Measurements from ENCODE around the gene ACTL7A.

Gene ACTL7A

GRCh38 chr9:108830272-108830671 lies 31.8 kb upstream of the ACTL7A start:
- DNase-seq (ENCODE audit: low read depth): no peak
- no peak for TF ChIP-seq CTCF (IDR thresholded peaks at IDR 0.05; ENCODE audit: control insufficient read depth, insufficient read depth, low read depth, low read length, missing control alignments)
- no peak overlapping the region for H3K4me3 ChIP-seq (ENCODE audit: control insufficient read depth, low read depth, low read length)

- DNase-seq (ENCODE audit: low read depth): no peak
- no peak overlapping the region for H3K4me3 ChIP-seq (ENCODE audit: control insufficient read depth, low read depth, low read length)
- no peak for TF ChIP-seq CTCF (IDR thresholded peaks at IDR 0.05; ENCODE audit: control insufficient read depth, insufficient read depth, low read depth, low read length, missing control alignments)
These were observed 30.4 kb upstream of the ACTL7A start for GRCh38 chr9:108831496-108832178.

- no peak for TF ChIP-seq CTCF (IDR thresholded peaks at IDR 0.05; ENCODE audit: control insufficient read depth, insufficient read depth, low read depth, low read length, missing control alignments)
- no peak for DNase-seq (ENCODE audit: low read depth)
- H3K4me3 ChIP-seq (ENCODE audit: control insufficient read depth, low read depth, low read length): no peak overlapping the region
These were observed 29.9 kb upstream of the ACTL7A start for GRCh38 chr9:108832179-108832500.

DNA sequence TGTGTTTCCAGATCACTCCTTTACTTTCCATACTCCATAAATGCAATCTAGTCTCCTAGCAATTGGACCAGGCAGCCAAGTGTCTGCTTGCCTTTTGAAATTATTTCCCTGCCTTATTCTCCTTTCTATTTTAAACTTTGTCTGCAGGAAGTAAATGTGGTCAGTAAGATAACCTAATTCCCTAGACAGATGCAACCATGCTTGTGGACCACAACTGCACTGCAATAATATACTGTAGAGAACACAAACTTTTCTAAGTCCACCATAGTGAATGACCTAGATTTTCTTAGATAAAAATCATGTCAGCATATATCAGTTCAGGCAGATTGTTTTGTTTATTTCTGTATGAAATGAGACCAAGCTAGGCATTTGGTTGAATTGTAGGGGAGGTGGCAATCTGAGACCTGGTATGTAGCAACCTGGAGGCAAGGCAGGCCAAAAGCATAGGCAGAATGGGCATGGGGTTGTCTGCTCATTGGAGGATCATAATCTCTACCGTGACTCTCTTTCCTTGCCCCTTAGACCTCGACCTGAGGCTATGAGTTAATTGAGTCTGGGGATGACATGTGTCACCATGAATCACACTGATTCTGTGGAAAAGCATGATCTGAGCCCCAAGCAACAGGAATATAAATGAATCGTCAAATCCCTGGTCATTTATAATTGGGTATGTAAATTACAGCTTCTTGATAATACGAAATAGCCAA lies 27.0 kb upstream of the ACTL7A start:
- H3K4me3 ChIP-seq (ENCODE audit: control insufficient read depth, low read depth, low read length): no peak overlapping the region
- no peak for TF ChIP-seq CTCF (IDR thresholded peaks at IDR 0.05; ENCODE audit: control insufficient read depth, insufficient read depth, low read depth, low read length, missing control alignments)
- no peak for DNase-seq (ENCODE audit: low read depth)

GRCh38 chr9:108835831-108836230 lies 26.2 kb upstream of the ACTL7A start:
- no peak overlapping the region for H3K4me3 ChIP-seq (ENCODE audit: control insufficient read depth, low read depth, low read length)
- TF ChIP-seq CTCF (IDR thresholded peaks at IDR 0.05; ENCODE audit: control insufficient read depth, insufficient read depth, low read depth, low read length, missing control alignments): no peak
- DNase-seq (ENCODE audit: low read depth): no peak

GRCh38 chr9:108836319-108836718 lies 25.7 kb upstream of the ACTL7A start:
- DNase-seq (ENCODE audit: low read depth): no peak
- no peak overlapping the region for H3K4me3 ChIP-seq (ENCODE audit: control insufficient read depth, low read depth, low read length)
- TF ChIP-seq CTCF (IDR thresholded peaks at IDR 0.05; ENCODE audit: control insufficient read depth, insufficient read depth, low read depth, low read length, missing control alignments): no peak
